K562 (cell line): ENCODE results near the gene MCCD1. TPM values are rescaled to one million over a fixed set of nuclear protein-coding genes. Genes with fewer than 3 reads are reported as not detected.
A peak's percentile ranks its signal among the peaks of the same experiment; 100 is the strongest.

Experiments
- ARID1B ChIP-seq: fragments of 450-650 bp; IDR thresholded peaks from 2 replicates; pipeline ENCODE4 v1.6.1; 2016; ENCODE audit warnings: antibody characterized with exemption, mild to moderate bottlenecking, inconsistent platforms
- CHD4 ChIP-seq: fragments of 200-600 bp; sonication (generic); IDR thresholded peaks from 3 replicates; pipeline ENCODE4 v1.6.1; 2012; ENCODE audit warnings: low read depth, mild to moderate bottlenecking, mixed read lengths, low read length, inconsistent platforms; ENCODE audit not compliant: insufficient read depth, insufficient replicate concordance, poor library complexity, severe bottlenecking
- CREM ChIP-seq: IDR thresholded peaks from 2 replicates; pipeline ENCODE4 v1.6.1; 2014; ENCODE audit warnings: antibody characterized with exemption, low read depth
- DACH1 ChIP-seq: fragments of 450-650 bp; IDR thresholded peaks from 2 replicates; pipeline ENCODE4 v1.6.1; 2018; ENCODE audit not compliant: partially characterized antibody
- ELF1 ChIP-seq: fragments of 200-800 bp; sonication (Bioruptor generic); IDR thresholded peaks from 2 replicates; pipeline ENCODE4 v1.6.1; 2016; ENCODE audit warnings: missing genetic modification characterization, missing compliant biosample characterization
- ETV6 ChIP-seq, 3 experiments: fragments of 150-350 bp in 1 of 3; sonication (generic) in 1 of 3; formaldehyde crosslinking in 1 of 3; IDR thresholded peaks; 2 replicates each; pipeline versions ENCODE4 v1.6.1 to v1.8.0; 2014 to 2022; ENCODE audit warnings: borderline replicate concordance in 2 of 3, low read depth in 2 of 3, antibody characterized with exemption in 1 of 3, low read length in 1 of 3, mild to moderate bottlenecking in 1 of 3, missing genetic modification reagents in 1 of 3
- ID3 ChIP-seq, 2 experiments: fragments of 250-450 bp in 1 of 2; fragments of 450-650 bp in 1 of 2; sonication (Bioruptor Pico) in 1 of 2; IDR thresholded peaks; 2 replicates each; pipeline versions ENCODE4 v1.6.1 to v1.8.0; 2016 to 2021; ENCODE audit warnings: mild to moderate bottlenecking in 2 of 2, moderate library complexity in 2 of 2, missing compliant biosample characterization in 1 of 2, missing genetic modification characterization in 1 of 2
- MTA2 ChIP-seq: fragments of 450-650 bp; IDR thresholded peaks from 2 replicates; pipeline ENCODE4 v1.6.1; 2016; ENCODE audit warnings: low read depth
- NR2C2 ChIP-seq, 2 experiments: fragments of 200-800 bp in 1 of 2; sonication (Bioruptor generic) in 1 of 2; sonication (generic) in 1 of 2; formaldehyde crosslinking in 1 of 2; IDR thresholded peaks; 2 replicates each; pipeline versions ENCODE4 v1.6.1 to v1.8.0; 2016 to 2022; ENCODE audit warnings: mild to moderate bottlenecking in 1 of 2, missing compliant biosample characterization in 1 of 2, missing genetic modification characterization in 1 of 2, missing genetic modification reagents in 1 of 2
- NR4A1 ChIP-seq, 2 experiments: fragments of 250-450 bp in 1 of 2; fragments of 450-650 bp in 1 of 2; sonication (Bioruptor Pico) in 1 of 2; IDR thresholded peaks; 2 replicates each; pipeline versions ENCODE4 v1.4.0 to v1.6.1; 2016 to 2020; ENCODE audit warnings: mild to moderate bottlenecking in 2 of 2, missing compliant biosample characterization in 1 of 2, missing genetic modification characterization in 1 of 2, moderate library complexity in 1 of 2
- PCBP1 ChIP-seq: fragments of 200-400 bp; formaldehyde crosslinking; IDR thresholded peaks from 2 replicates; pipeline ENCODE4 v1.6.1; 2018; ENCODE audit warnings: mild to moderate bottlenecking, low read depth, low read length; ENCODE audit not compliant: poor library complexity, severe bottlenecking
- PHF8 ChIP-seq: fragments of 200-600 bp; sonication (generic); IDR thresholded peaks from 2 replicates; pipeline ENCODE4 v1.6.1; 2012; ENCODE audit warnings: mixed run types, mild to moderate bottlenecking, inconsistent platforms, low read length, moderate library complexity, borderline replicate concordance
- SMC3 ChIP-seq: conservative IDR thresholded peaks from 2 replicates; pipeline ENCODE4 v1.6.1; 2011; ENCODE audit warnings: low read depth, low read length, improper control_type of control experiment; ENCODE audit not compliant: insufficient read depth
- XRCC3 ChIP-seq: fragments of 450-650 bp; IDR thresholded peaks from 2 replicates; pipeline ENCODE4 v1.6.1; 2017; ENCODE audit warnings: mild to moderate bottlenecking, moderate library complexity
- YBX1 ChIP-seq: fragments of 450-650 bp; IDR thresholded peaks from 2 replicates; pipeline ENCODE4 v1.7.1; 2016; ENCODE audit warnings: mild to moderate bottlenecking
- ZBTB1 ChIP-seq: sonication (generic); formaldehyde crosslinking; IDR thresholded peaks from 2 replicates; pipeline ENCODE4 v1.8.1; 2023; ENCODE audit warnings: missing genetic modification reagents, low read depth, mild to moderate bottlenecking, borderline replicate concordance
- ZFP30 ChIP-seq: fragments of 250-450 bp; sonication (Bioruptor Pico); IDR thresholded peaks from 2 replicates; pipeline ENCODE4 v1.8.0; 2022; ENCODE audit warnings: moderate library complexity, mild to moderate bottlenecking, inconsistent platforms, borderline replicate concordance
- ZNF717 ChIP-seq: fragments of 250-450 bp; sonication (Bioruptor Pico); IDR thresholded peaks from 2 replicates; pipeline ENCODE4 v1.5.0; 2021
- polyA plus RNA-seq, 8 experiments: library from polyadenylated mRNA; depleted of rRNA in 4 of 8; stranded (reverse) in 5 of 8; unstranded in 3 of 8; fragments of >200 nt; fragmentation: Nextera tagmentation in 2 of 8; fragmentation: Illumina TruSeq in 1 of 8; extraction: Ambion mirVana in 2 of 8; extraction: Trizol in 1 of 8; gene quantifications; 2 replicates each; pipeline versions ENCODE4 v1.2.1 to v1.2.3, GENCODE V29; 2011 to 2014; ENCODE audit warnings: inconsistent platforms in 1 of 8, missing spikeins in 1 of 8
- total RNA-seq, 7 experiments: library from RNA; depleted of rRNA in 6 of 7; stranded (reverse); fragments of >200 nt in 6 of 7; fragmentation: Illumina TruSeq in 2 of 7; extraction: Trizol in 2 of 7; gene quantifications; 2 replicates each; pipeline versions ENCODE4 v1.2.1 to v1.2.3, GENCODE V29; 2011 to 2021; ENCODE audit warnings: low replicate concordance in 1 of 7
- TF ChIP-seq, protein P1 (sequence below): fragments of 200-800 bp; sonication (Bioruptor generic); IDR thresholded peaks from 2 replicates; pipeline ENCODE4 v1.6.1; 2016; ENCODE audit warnings: missing genetic modification characterization, missing compliant biosample characterization

MCCD1 gene
- total and polyA plus RNA-seq, 9 of the 15 experiments (the other 6 are each of a cell fraction or from before 2014, with no cell fraction given), result not detected

DNA sequence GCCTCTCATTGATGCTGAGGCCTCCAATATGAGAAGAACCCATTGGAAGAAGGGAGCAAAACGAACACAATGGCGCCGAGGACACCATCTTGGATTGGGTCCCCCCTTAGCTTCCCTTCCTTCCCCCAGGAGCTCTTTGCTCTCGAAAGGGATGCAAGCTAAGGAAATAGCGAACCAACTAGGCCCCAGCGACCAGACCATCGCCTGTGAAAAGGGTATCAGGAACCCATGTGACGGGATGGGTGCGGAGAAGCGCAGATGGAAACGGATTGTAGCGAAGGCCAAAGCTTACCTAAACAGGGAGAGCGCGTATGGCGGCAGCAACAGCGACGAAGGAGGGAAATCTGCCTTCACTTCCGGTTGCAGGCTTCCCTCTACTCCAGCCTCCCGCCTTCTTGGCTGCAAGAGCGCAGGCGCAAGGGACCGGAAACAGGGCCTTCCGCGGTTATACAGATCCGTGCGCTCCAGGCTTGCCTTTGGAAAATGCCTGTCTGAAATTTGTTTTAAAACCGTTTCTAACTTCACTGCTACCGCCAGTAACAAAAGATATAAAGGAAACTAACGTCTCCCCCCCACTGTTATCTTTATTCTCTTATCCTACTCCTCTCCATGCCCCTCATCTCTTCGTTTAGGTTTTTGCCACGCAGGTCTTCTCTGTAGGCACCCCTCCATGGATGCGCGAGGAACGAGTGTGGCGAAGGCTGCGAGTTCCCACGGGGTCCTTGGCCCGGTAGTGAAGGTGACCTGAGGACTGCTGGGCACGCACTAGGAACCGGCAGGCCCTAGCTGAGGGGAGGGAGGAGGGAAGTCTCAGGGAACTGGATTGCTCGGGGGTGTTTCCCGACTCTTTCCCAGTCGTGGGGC, 13.1 kb downstream of the MCCD1 start, which contains the start of gene DDX39B (continued):
- TF ChIP-seq, protein P1, sequence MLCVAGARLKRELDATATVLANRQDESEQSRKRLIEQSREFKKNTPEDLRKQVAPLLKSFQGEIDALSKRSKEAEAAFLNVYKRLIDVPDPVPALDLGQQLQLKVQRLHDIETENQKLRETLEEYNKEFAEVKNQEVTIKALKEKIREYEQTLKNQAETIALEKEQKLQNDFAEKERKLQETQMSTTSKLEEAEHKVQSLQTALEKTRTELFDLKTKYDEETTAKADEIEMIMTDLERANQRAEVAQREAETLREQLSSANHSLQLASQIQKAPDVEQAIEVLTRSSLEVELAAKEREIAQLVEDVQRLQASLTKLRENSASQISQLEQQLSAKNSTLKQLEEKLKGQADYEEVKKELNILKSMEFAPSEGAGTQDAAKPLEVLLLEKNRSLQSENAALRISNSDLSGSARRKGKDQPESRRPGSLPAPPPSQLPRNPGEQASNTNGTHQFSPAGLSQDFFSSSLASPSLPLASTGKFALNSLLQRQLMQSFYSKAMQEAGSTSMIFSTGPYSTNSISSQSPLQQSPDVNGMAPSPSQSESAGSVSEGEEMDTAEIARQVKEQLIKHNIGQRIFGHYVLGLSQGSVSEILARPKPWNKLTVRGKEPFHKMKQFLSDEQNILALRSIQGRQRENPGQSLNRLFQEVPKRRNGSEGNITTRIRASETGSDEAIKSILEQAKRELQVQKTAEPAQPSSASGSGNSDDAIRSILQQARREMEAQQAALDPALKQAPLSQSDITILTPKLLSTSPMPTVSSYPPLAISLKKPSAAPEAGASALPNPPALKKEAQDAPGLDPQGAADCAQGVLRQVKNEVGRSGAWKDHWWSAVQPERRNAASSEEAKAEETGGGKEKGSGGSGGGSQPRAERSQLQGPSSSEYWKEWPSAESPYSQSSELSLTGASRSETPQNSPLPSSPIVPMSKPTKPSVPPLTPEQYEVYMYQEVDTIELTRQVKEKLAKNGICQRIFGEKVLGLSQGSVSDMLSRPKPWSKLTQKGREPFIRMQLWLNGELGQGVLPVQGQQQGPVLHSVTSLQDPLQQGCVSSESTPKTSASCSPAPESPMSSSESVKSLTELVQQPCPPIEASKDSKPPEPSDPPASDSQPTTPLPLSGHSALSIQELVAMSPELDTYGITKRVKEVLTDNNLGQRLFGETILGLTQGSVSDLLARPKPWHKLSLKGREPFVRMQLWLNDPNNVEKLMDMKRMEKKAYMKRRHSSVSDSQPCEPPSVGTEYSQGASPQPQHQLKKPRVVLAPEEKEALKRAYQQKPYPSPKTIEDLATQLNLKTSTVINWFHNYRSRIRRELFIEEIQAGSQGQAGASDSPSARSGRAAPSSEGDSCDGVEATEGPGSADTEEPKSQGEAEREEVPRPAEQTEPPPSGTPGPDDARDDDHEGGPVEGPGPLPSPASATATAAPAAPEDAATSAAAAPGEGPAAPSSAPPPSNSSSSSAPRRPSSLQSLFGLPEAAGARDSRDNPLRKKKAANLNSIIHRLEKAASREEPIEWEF (CRISPR knock-in tag), result no peak
- TF ChIP-seq NR4A1 (CRISPR knock-in tag; IDR thresholded peaks at IDR 0.05) (peak; percentile 65; the same call in 1 of the 2 replicates), NR4A1 (tag; IDR thresholded peaks at IDR 0.05) (peak; percentile 73; the same call in 1 of the 2 replicates), ID3 (CRISPR knock-in tag; IDR thresholded peaks at IDR 0.05) (no peak), ID3 (tag; IDR thresholded peaks at IDR 0.05) (peak; percentile 82), CREM (peak; percentile 65; the same call in 1 of the 2 replicates), YBX1 (no peak), DACH1 (peak; percentile 98), ARID1B (peak; percentile 52), PHF8 (peak; percentile 84; the same call in 1 of the 2 replicates), ZBTB1 (CRISPR knock-in tag) (no peak), XRCC3 (no peak), PCBP1 (no peak), MTA2 (peak; percentile 34; the same call in 1 of the 2 replicates), ZFP30 (CRISPR knock-in tag) (0 out of 2 replicates have a peak, but pooled peaks have one; percentile 54), ETV6 (IDR thresholded peaks at IDR 0.05; ENCODE audit: borderline replicate concordance in 1 of 2, low read depth in 2 of 2, low read length in 1 of 2) (peak in 1 of 2 experiments; percentile 44; a peak in 1 of 4 replicates), ETV6 (CRISPR knock-in tag; IDR thresholded peaks at IDR 0.05; ENCODE audit: borderline replicate concordance) (no peak), NR2C2 (CRISPR knock-in tag; IDR thresholded peaks at IDR 0.05) (peak; percentile 83), NR2C2 (tag; IDR thresholded peaks at IDR 0.05) (peak; percentile 86), SMC3 (no peak), ELF1 (tag) (peak; percentile 98), CHD4 (no peak), ZNF717 (CRISPR knock-in tag) (no peak)
